GM12878 (cell line): ENCODE data around the gene PRR3. TPM values are rescaled to one million over a fixed set of nuclear protein-coding genes. Genes with fewer than 3 reads are reported as not detected.
A peak's percentile ranks its signal among the peaks of the same experiment; 100 is the strongest.

ENCODE experiments used
- ATAC-seq: fragments of 200-7000 bp; cut with Tn5 transposase; 3 replicates; pipeline ENCODE4 v1.9.1; 2020; ENCODE audit warnings: mild to moderate bottlenecking, moderate library complexity
- BruUV-seq: library from RNA; stranded (reverse); fragments of 400-500 nt; replicated peaks from 2 replicates; lab custom pipeline; 2021; lab: Mats Ljungman, UMichigan
- CTCF ChIA-PET: fragments of 300-600 bp; sonication (Branson Sonifier 250); formaldehyde crosslinking; extraction: SDS; loops from one replicate; lab custom pipeline; 2021; ENCODE audit warnings: inconsistent platforms; lab: Yijun Ruan, JAX
- POLR2A ChIA-PET: fragments of 350-600 bp; formaldehyde crosslinking; extraction: SDS; loops from one replicate; lab custom pipeline; 2021; ENCODE audit warnings: inconsistent platforms; lab: Charles Lee
- RAD21 ChIA-PET: fragments of 300-600 bp; sonication (Branson Sonifier 250); formaldehyde crosslinking; loops from one replicate; lab custom pipeline; 2023; ENCODE audit warnings: antibody characterized with exemption; ENCODE audit not compliant: unreplicated experiment; lab: Charles Lee
- SMC1A ChIA-PET: fragments of 300-600 bp; sonication (Branson Sonifier 250); formaldehyde crosslinking; loops from one replicate; lab custom pipeline; 2023; ENCODE audit not compliant: unreplicated experiment, uncharacterized antibody; lab: Charles Lee
- DNase-seq: peaks from one replicate; pipeline ENCODE4 v3.0.0-alpha.2; 2011; ENCODE audit warnings: low read depth, low spot score
- FAIRE-seq: peaks from 3 replicates; lab custom pipeline; 2011; peaks lifted over from hg19 to GRCh38; lab: Jason Lieb, UNC
- H2AFZ ChIP-seq: 2 replicates; pipeline ENCODE4 v1.6.0; 2011; ENCODE audit warnings: low read depth, low read length, control low read depth; ENCODE audit not compliant: control insufficient read depth
- H3K27ac ChIP-seq: 2 replicates; pipeline ENCODE4 v1.5.1; 2011; ENCODE audit warnings: control low read depth; ENCODE audit not compliant: control insufficient read depth, insufficient read depth
- H3K27me3 ChIP-seq, 2 experiments: replicated peaks in 1 of 2; 2 replicates each; pipeline versions ENCODE4 v1.6.0 to v1.6.1; 2011; ENCODE audit warnings: low read length in 1 of 2; ENCODE audit not compliant: control insufficient read depth in 2 of 2, insufficient read depth in 2 of 2
- H3K36me3 ChIP-seq, 2 experiments: 2 replicates each; pipeline ENCODE4 v1.5.1; 2011; ENCODE audit warnings: low read length in 1 of 2; ENCODE audit not compliant: control insufficient read depth in 2 of 2, insufficient read depth in 2 of 2
- H3K4me1 ChIP-seq: 2 replicates; pipeline ENCODE4 v1.6.1; 2011; ENCODE audit warnings: mild to moderate bottlenecking, low read length, moderate library complexity, mixed read lengths; ENCODE audit not compliant: control insufficient read depth, insufficient read depth
- H3K4me2 ChIP-seq: 2 replicates; pipeline ENCODE4 v1.6.0; 2011; ENCODE audit warnings: control low read depth; ENCODE audit not compliant: control insufficient read depth, insufficient read depth
- H3K4me3 ChIP-seq: fragments of 200-600 bp; sonication (generic); 2 replicates; pipeline ENCODE4 v1.5.1; 2016
- H3K79me2 ChIP-seq: 2 replicates; pipeline ENCODE4 v1.6.0; 2011; ENCODE audit warnings: low read length; ENCODE audit not compliant: control insufficient read depth, insufficient read depth
- H3K9ac ChIP-seq: 2 replicates; pipeline ENCODE4 v1.8.0; 2011; ENCODE audit warnings: low read length, control low read depth, mixed read lengths; ENCODE audit not compliant: control insufficient read depth, insufficient read depth
- H3K9me3 ChIP-seq: replicated peaks from 3 replicates; pipeline ENCODE4 v1.5.1; 2011; ENCODE audit warnings: mild to moderate bottlenecking, low read length; ENCODE audit not compliant: control insufficient read depth, insufficient read depth
- H4K20me1 ChIP-seq: 2 replicates; pipeline ENCODE4 v1.6.0; 2011; ENCODE audit not compliant: control insufficient read depth, insufficient read depth
- CBFB ChIP-seq: IDR thresholded peaks from 2 replicates; pipeline ENCODE4 v1.6.1; 2016; ENCODE audit warnings: antibody characterized with exemption, low read depth
- CHD4 ChIP-seq: fragments of 200-600 bp; sonication (generic); IDR thresholded peaks from 2 replicates; pipeline ENCODE4 v1.6.1; 2016; ENCODE audit warnings: mild to moderate bottlenecking
- LARP7 ChIP-seq: fragments of 450-650 bp; IDR thresholded peaks from 2 replicates; pipeline ENCODE4 v1.6.1; 2017; ENCODE audit warnings: mild to moderate bottlenecking
- MEF2A ChIP-seq: IDR thresholded peaks from 2 replicates; pipeline ENCODE4 v1.6.1; 2011; ENCODE audit warnings: low read depth, mild to moderate bottlenecking, low read length, moderate library complexity; ENCODE audit not compliant: insufficient read depth
- MYB ChIP-seq: fragments of 150-350 bp; IDR thresholded peaks from 2 replicates; pipeline ENCODE4 v1.6.1; 2014; ENCODE audit warnings: mild to moderate bottlenecking, low read depth, low read length, borderline replicate concordance
- NRF1 ChIP-seq: conservative IDR thresholded peaks from 2 replicates; pipeline ENCODE4 v1.6.1; 2011; ENCODE audit warnings: mild to moderate bottlenecking, low read depth, low read length, improper control_type of control experiment
- RFX5 ChIP-seq: IDR thresholded peaks from 2 replicates; pipeline ENCODE4 v1.6.1; 2011; ENCODE audit warnings: low read depth, low read length, improper control_type of control experiment
- YY1 ChIP-seq: IDR thresholded peaks from 2 replicates; pipeline ENCODE4 v1.6.1; 2011; ENCODE audit warnings: low read depth, mild to moderate bottlenecking, low read length
- ZBTB11 ChIP-seq: fragments of 450-650 bp; formaldehyde crosslinking; IDR thresholded peaks from 2 replicates; pipeline ENCODE4 v1.5.0; 2022; ENCODE audit warnings: mild to moderate bottlenecking, missing genetic modification characterization
- ZNF687 ChIP-seq: fragments of 450-650 bp; IDR thresholded peaks from 2 replicates; pipeline ENCODE4 v1.6.1; 2017; ENCODE audit warnings: mild to moderate bottlenecking, moderate library complexity
- WGBS: methylation state at CpG from one replicate; pipeline ENCODE4 v1.1.6; 2016; ENCODE audit warnings: low lambda C conversion rate; ENCODE audit not compliant: insufficient replicate concordance, insufficient coverage; ENCODE audit errors: missing lambda C conversion rate; 5-methylcytosine and 5-hydroxymethylcytosine counted together
- in situ Hi-C: fragments of 300-500 bp; cut with MboI; formaldehyde crosslinking; loops from 9 replicates; pipeline ENCODE4 v1.14.3; 2018; ENCODE audit warnings: mixed read lengths
- intact Hi-C: fragments of 100-400 bp; cut with micrococcal nuclease; formaldehyde crosslinking; loops from one replicate; pipeline ENCODE4 v1.14.2; 2022; ENCODE audit not compliant: unreplicated experiment
- polyA plus RNA-seq, 11 experiments: library from polyadenylated mRNA; depleted of rRNA in 4 of 11; unstranded in 6 of 11; stranded (reverse) in 5 of 11; fragments of >200 nt; fragmentation: Nextera tagmentation in 4 of 11; fragmentation: Illumina TruSeq in 1 of 11; extraction: Ambion mirVana in 4 of 11; extraction: Trizol in 1 of 11; gene quantifications; 1 replicate in 1 of 11; 2 replicates in 10 of 11; pipeline versions ENCODE4 v1.2.1 to v1.2.3, GENCODE V29; 2011 to 2016; ENCODE audit warnings: inconsistent platforms in 2 of 11, missing spikeins in 2 of 11, low read depth in 1 of 11
- total RNA-seq, 4 experiments: library from RNA; depleted of rRNA in 3 of 4; stranded (reverse); fragments of >200 nt in 3 of 4; fragmentation: Illumina TruSeq in 1 of 4; extraction: Trizol in 1 of 4; gene quantifications; 2 replicates each; pipeline versions ENCODE4 v1.2.1 to v1.2.3, GENCODE V29; 2013 to 2021

Gene PRR3
- total and polyA plus RNA-seq, 10 of the 15 experiments (the other 5 are each of a cell fraction or from before 2014, with no cell fraction given): 14.0 to 38.2 (median 20.5) TPM

- CTCF ChIA-PET: interaction anchor here (0.5 to 1.7 kb wide), 8 partner anchors 16 to 120 kb away, joined by 3 to 9 read pairs (median 4); partner anchors contain the start of gene PRR3
- Histone ChIP-seq H3K27me3 (no peaks in the 10 kb centered on the region), H4K20me1 (peaks cover 6% of the 10 kb centered on the region; the same call in 1 of the 2 replicates), H3K4me2 (peak overlapping the region; percentile 94), H3K9ac (peak overlapping the region; percentile 24; the same call in 1 of the 2 replicates), H3K9me3 (no peaks in the 10 kb centered on the region), H2AFZ (no peak overlapping the region), H3K79me2 (peaks cover 48% of the 10 kb centered on the region), H3K36me3 (peaks cover 11% of the 10 kb centered on the region in 2 experiments), H3K4me1 (peaks cover 15% of the 10 kb centered on the region), H3K27ac (no peak overlapping the region), H3K4me3 (peak overlapping the region; percentile 89; the same call in 1 of the 2 replicates)
- WGBS: 46% methylated on average over 4 of the region's 4 CpGs
- no TSS peak for BruUV-seq
- RAD21 ChIA-PET: interaction anchor here (1.3 kb wide), 1 partner anchor 29 kb away, joined by 5 read pairs; no protein-coding TSS in a partner anchor
- ATAC-seq (no peak), FAIRE-seq (no peak), DNase-seq (no peak)
- POLR2A ChIA-PET: interaction anchor here (0.6 to 1.2 kb wide), 3 partner anchors 19 to 45 kb away, joined by 4 to 8 read pairs (median 4); partner anchors contain the start of genes MRPS18B and PPP1R10
- intact Hi-C loops: no loop called here
- SMC1A ChIA-PET: interaction anchor here (1.0 to 1.4 kb wide), 2 partner anchors 25 to 514 kb away, joined by 3 read pairs; no protein-coding TSS in a partner anchor
- TF ChIP-seq MYB (no peak), MEF2A (no peak), CHD4 (no peak), YY1 (no peak), LARP7 (no peak), ZBTB11 (CRISPR knock-in tag) (no peak), RFX5 (no peak), ZNF687 (no peak), NRF1 (no peak), CBFB (no peak)
- in situ Hi-C loops: no loop called here
Observed at GRCh38 chr6:30573113-30573512, 16.0 kb downstream of the PRR3 start.
